CD4-positive, alpha-beta T cell (primary cell): ENCODE results near the gene SPATA31D3. TPM values are rescaled to one million over a fixed set of nuclear protein-coding genes. Genes with fewer than 3 reads are reported as not detected.

Source experiments
- ATAC-seq: fragments of 200-7000 bp; cut with Tn5 transposase; one replicate; pipeline ENCODE4 v1.10.0; 2022; ENCODE audit warnings: mild to moderate bottlenecking; ENCODE audit not compliant: poor library complexity
- CTCF ChIA-PET: fragments of 350-600 bp; sonication (Branson Sonifier 250); formaldehyde crosslinking; loops from one replicate; lab custom pipeline; 2021; ENCODE audit warnings: antibody characterized with exemption, inconsistent platforms; lab: Charles Lee
- POLR2A ChIA-PET: fragments of 350-600 bp; sonication (Branson Sonifier 250); formaldehyde crosslinking; loops from one replicate; lab custom pipeline; 2021; ENCODE audit warnings: antibody characterized with exemption, inconsistent platforms; lab: Charles Lee
- DNase-seq, 14 experiments: peaks; one replicate each; pipeline ENCODE4 v3.0.0-alpha.2; 2013 to 2020; ENCODE audit warnings: mixed read lengths in 2 of 14
- H3K27ac ChIP-seq, 2 donors: one replicate each; pipeline versions ENCODE4 v1.5.1 to v1.7.0; 2013; ENCODE audit warnings: low read length in 2 of 2, low read depth in 1 of 2, mild to moderate bottlenecking in 1 of 2
- H3K27me3 ChIP-seq, 2 experiments: 1 replicate in 1 of 2; 2 replicates in 1 of 2; pipeline versions ENCODE4 v1.6.1 to v1.7.0; 2013; ENCODE audit warnings: low read length in 2 of 2, control low read depth in 1 of 2, mild to moderate bottlenecking in 1 of 2, moderate library complexity in 1 of 2; ENCODE audit not compliant: insufficient read depth in 2 of 2, control insufficient read depth in 1 of 2
- H3K36me3 ChIP-seq: one replicate; pipeline ENCODE4 v1.6.1; 2013; ENCODE audit warnings: low read length, control low read depth; ENCODE audit not compliant: insufficient read depth
- H3K4me1 ChIP-seq: one replicate; pipeline ENCODE4 v1.6.1; 2013; ENCODE audit warnings: low read length, control low read depth; ENCODE audit not compliant: insufficient read depth
- H3K4me3 ChIP-seq: one replicate; pipeline ENCODE4 v1.5.1; 2013; ENCODE audit warnings: mild to moderate bottlenecking, low read length, moderate library complexity
- H3K9me3 ChIP-seq, 2 experiments: 1 replicate in 1 of 2; 2 replicates in 1 of 2; pipeline versions ENCODE4 v1.6.1 to v1.7.0; 2013; ENCODE audit warnings: low read length in 2 of 2, mild to moderate bottlenecking in 2 of 2, control low read depth in 1 of 2, moderate library complexity in 1 of 2; ENCODE audit not compliant: control insufficient read depth in 1 of 2, insufficient read depth in 1 of 2
- H3K27ac Mint-ChIP-seq: one replicate; pipeline ENCODE4 v1.8.0; 2020; ENCODE audit warnings: mixed read lengths
- H3K27me3 Mint-ChIP-seq: one replicate; pipeline ENCODE4 v1.8.0; 2021; ENCODE audit warnings: mixed read lengths
- H3K36me3 Mint-ChIP-seq: one replicate; pipeline ENCODE4 v1.8.0; 2021; ENCODE audit warnings: low read depth, mixed read lengths
- H3K4me1 Mint-ChIP-seq: one replicate; pipeline ENCODE4 v1.8.0; 2021; ENCODE audit warnings: low read depth, mixed read lengths
- H3K4me3 Mint-ChIP-seq: one replicate; pipeline ENCODE4 v1.8.0; 2020; ENCODE audit warnings: mild to moderate bottlenecking, mixed read lengths
- H3K9me3 Mint-ChIP-seq: one replicate; pipeline ENCODE4 v1.8.0; 2020; ENCODE audit warnings: mixed read lengths
- intact Hi-C, 2 experiments: fragments of 100-400 bp; cut with DNase I in 1 of 2; cut with micrococcal nuclease in 1 of 2; formaldehyde crosslinking; loops; one replicate each; pipeline versions ENCODE4 v1.15.1 to v1.9.0; 2023 to 2025; cut with DNase I, micrococcal nuclease
- total RNA-seq, 174 experiments: library from RNA in 2 of 174; stranded (reverse) in 2 of 174; gene quantifications; one replicate each; pipeline ENCODE4 v1.2.3 and lab custom pipeline; 2021 to 2026
- TF ChIP-seq, protein P1 (sequence below): fragments of 200-600 bp; IDR thresholded peaks from one replicate; pipeline ENCODE4 v1.8.0; 2022; ENCODE audit warnings: antibody characterized with exemption, mild to moderate bottlenecking

SPATA31D3 gene
- total RNA-seq, 2 experiments from 2014 or later: not detected

GRCh38 chr9:81969971-81970370, 26.7 kb downstream of the SPATA31D3 start:
- POLR2A ChIA-PET: no interaction called here
- no peaks in the 10 kb centered on the region for H3K4me1 Mint-ChIP-seq

GRCh38 chr9:81971727-81972126, 28.4 kb downstream of the SPATA31D3 start:
- Histone ChIP-seq H3K27me3 (no peaks in the 10 kb centered on the region), H3K9me3 (peaks cover 0 to 18% of the 10 kb centered on the region in 2 experiments), H3K4me1 (no peaks in the 10 kb centered on the region), H3K4me3 (no peak overlapping the region), H3K36me3 (no peaks in the 10 kb centered on the region), H3K27ac (no peak overlapping the region)
- no peaks in the 10 kb centered on the region for H3K4me1 Mint-ChIP-seq
- H3K4me3 Mint-ChIP-seq: no peak overlapping the region
- ChIA-PET POLR2A (no interaction called here), CTCF (no interaction called here)
- peaks cover 9% of the 10 kb centered on the region for H3K9me3 Mint-ChIP-seq
- no peak overlapping the region for H3K27ac Mint-ChIP-seq
- intact Hi-C loops: no loop called here
- DNase-seq (no peak), ATAC-seq (no peak)
- no peaks in the 10 kb centered on the region for H3K27me3 Mint-ChIP-seq
- no peaks in the 10 kb centered on the region for H3K36me3 Mint-ChIP-seq
- TF ChIP-seq, protein P1, sequence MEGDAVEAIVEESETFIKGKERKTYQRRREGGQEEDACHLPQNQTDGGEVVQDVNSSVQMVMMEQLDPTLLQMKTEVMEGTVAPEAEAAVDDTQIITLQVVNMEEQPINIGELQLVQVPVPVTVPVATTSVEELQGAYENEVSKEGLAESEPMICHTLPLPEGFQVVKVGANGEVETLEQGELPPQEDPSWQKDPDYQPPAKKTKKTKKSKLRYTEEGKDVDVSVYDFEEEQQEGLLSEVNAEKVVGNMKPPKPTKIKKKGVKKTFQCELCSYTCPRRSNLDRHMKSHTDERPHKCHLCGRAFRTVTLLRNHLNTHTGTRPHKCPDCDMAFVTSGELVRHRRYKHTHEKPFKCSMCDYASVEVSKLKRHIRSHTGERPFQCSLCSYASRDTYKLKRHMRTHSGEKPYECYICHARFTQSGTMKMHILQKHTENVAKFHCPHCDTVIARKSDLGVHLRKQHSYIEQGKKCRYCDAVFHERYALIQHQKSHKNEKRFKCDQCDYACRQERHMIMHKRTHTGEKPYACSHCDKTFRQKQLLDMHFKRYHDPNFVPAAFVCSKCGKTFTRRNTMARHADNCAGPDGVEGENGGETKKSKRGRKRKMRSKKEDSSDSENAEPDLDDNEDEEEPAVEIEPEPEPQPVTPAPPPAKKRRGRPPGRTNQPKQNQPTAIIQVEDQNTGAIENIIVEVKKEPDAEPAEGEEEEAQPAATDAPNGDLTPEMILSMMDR: no peak

More at GRCh38 chr9:81969971-81970370, 26.7 kb downstream of the SPATA31D3 start:
- Mint-ChIP-seq H3K27me3 (no peaks in the 10 kb centered on the region), H3K36me3 (no peaks in the 10 kb centered on the region), H3K4me3 (no peak overlapping the region), H3K9me3 (peaks cover 9% of the 10 kb centered on the region), H3K27ac (no peak overlapping the region)
- Histone ChIP-seq H3K36me3 (no peaks in the 10 kb centered on the region), H3K27me3 (no peaks in the 10 kb centered on the region), H3K27ac (no peak overlapping the region), H3K9me3 (peaks cover 0 to 21% of the 10 kb centered on the region in 2 experiments), H3K4me1 (no peaks in the 10 kb centered on the region), H3K4me3 (no peak overlapping the region)
- intact Hi-C loops: no loop called here
- TF ChIP-seq, protein P1: no peak
- CTCF ChIA-PET: no interaction called here
- ATAC-seq (no peak), DNase-seq (no peak)

DNA sequence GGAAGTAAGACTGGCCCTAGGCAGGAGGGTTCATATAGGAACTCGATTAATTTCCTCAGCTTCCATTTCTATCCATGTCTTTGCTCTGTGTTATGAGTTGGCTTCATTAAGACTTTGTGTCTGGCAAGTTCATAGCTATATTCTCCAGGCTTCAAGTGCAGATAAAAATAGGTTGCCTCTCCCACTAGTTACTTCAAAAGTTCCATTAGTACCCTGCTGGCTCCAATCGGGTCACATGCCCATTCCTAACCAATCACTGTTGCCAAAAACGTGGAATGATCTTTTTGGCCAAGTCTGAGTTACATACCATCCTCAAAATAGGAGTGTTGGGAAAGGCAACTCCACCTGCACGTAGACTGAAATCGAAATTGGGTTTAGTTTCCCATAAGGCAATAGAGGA, 31.5 kb downstream of the SPATA31D3 start:
- Mint-ChIP-seq H3K27me3 (no peaks in the 10 kb centered on the region), H3K27ac (no peak overlapping the region)
- CTCF ChIA-PET: no interaction called here

More for the DNA sequence above, 31.5 kb downstream of the SPATA31D3 start:
- DNase-seq: no peak
- Histone ChIP-seq H3K36me3 (no peaks in the 10 kb centered on the region), H3K27ac (no peak overlapping the region), H3K9me3 (peaks cover 0 to 20% of the 10 kb centered on the region in 2 experiments), H3K27me3 (no peaks in the 10 kb centered on the region), H3K4me1 (no peaks in the 10 kb centered on the region), H3K4me3 (no peak overlapping the region)
- peaks cover 3% of the 10 kb centered on the region for H3K9me3 Mint-ChIP-seq
- no peak for ATAC-seq
- no peaks in the 10 kb centered on the region for H3K4me1 Mint-ChIP-seq
- POLR2A ChIA-PET: no interaction called here
- TF ChIP-seq, protein P1: no peak
- H3K4me3 Mint-ChIP-seq: no peak overlapping the region
- intact Hi-C loops: no loop called here
- no peaks in the 10 kb centered on the region for H3K36me3 Mint-ChIP-seq
